Adipocyte (in vitro differentiated cells): ENCODE data around the gene ARMH3.

Experiments used
- DNase-seq: peaks from one replicate; pipeline ENCODE4 v3.0.0-alpha.2; 2015; ENCODE audit warnings: low read depth
- H3K27me3 ChIP-seq: replicated peaks from 2 replicates; pipeline ENCODE4 v1.7.0; 2013; ENCODE audit warnings: mild to moderate bottlenecking, low read length, moderate library complexity; ENCODE audit not compliant: control insufficient read depth, insufficient read depth
- H3K36me3 ChIP-seq: 2 replicates; pipeline ENCODE4 v1.7.0; 2013; ENCODE audit warnings: low read length, mild to moderate bottlenecking, moderate library complexity; ENCODE audit not compliant: control insufficient read depth, insufficient read depth, severe bottlenecking
- H3K4me1 ChIP-seq: 2 replicates; pipeline ENCODE4 v1.7.0; 2013; ENCODE audit warnings: mild to moderate bottlenecking, low read length, moderate library complexity; ENCODE audit not compliant: control insufficient read depth, insufficient read depth
- H3K4me3 ChIP-seq: 2 replicates; pipeline ENCODE4 v1.7.0; 2013; ENCODE audit warnings: mild to moderate bottlenecking, low read length, moderate library complexity
- H3K9ac ChIP-seq: 2 replicates; pipeline ENCODE4 v1.7.0; 2013; ENCODE audit warnings: mild to moderate bottlenecking, low read length, moderate library complexity
- H3K9me3 ChIP-seq: 2 replicates; pipeline ENCODE4 v1.7.0; 2013; ENCODE audit warnings: mild to moderate bottlenecking, low read length, moderate library complexity; ENCODE audit not compliant: control insufficient read depth

The ARMH3 gene

GRCh38 chr10:101960879-101961395, 95.0 kb downstream of the ARMH3 start:
- Histone ChIP-seq H3K27me3 (no peaks in the 10 kb centered on the region), H3K9me3 (no peaks in the 10 kb centered on the region), H3K9ac (no peak overlapping the region), H3K4me1 (peaks cover 24% of the 10 kb centered on the region), H3K36me3 (peaks cover 13% of the 10 kb centered on the region), H3K4me3 (no peak overlapping the region)
- DNase-seq = no peak

GRCh38 chr10:101959346-101959916, 96.5 kb downstream of the ARMH3 start:
- Histone ChIP-seq H3K4me3 (no peak overlapping the region), H3K9ac (no peak overlapping the region), H3K36me3 (peaks cover 25% of the 10 kb centered on the region), H3K27me3 (no peaks in the 10 kb centered on the region), H3K4me1 (peaks cover 17% of the 10 kb centered on the region), H3K9me3 (no peaks in the 10 kb centered on the region)
- no peak for DNase-seq

- Histone ChIP-seq H3K4me3 (no peak overlapping the region), H3K4me1 (peaks cover 17% of the 10 kb centered on the region), H3K9me3 (no peaks in the 10 kb centered on the region), H3K27me3 (no peaks in the 10 kb centered on the region), H3K9ac (no peak overlapping the region), H3K36me3 (peaks cover 33% of the 10 kb centered on the region)
- no peak for DNase-seq
Observed at GRCh38 chr10:101958691-101959090, 97.3 kb downstream of the ARMH3 start.

- peaks cover 10% of the 10 kb centered on the region for H3K4me1 ChIP-seq
- H3K27me3 ChIP-seq = no peaks in the 10 kb centered on the region
- no peak overlapping the region for H3K9ac ChIP-seq
- peaks cover 42% of the 10 kb centered on the region for H3K36me3 ChIP-seq
- no peak for DNase-seq
- H3K9me3 ChIP-seq = no peaks in the 10 kb centered on the region
- H3K4me3 ChIP-seq = no peak overlapping the region
Observed at GRCh38 chr10:101956898-101957297, 99.1 kb downstream of the ARMH3 start.

GRCh38 chr10:101956117-101956516, 99.9 kb downstream of the ARMH3 start:
- H3K36me3 ChIP-seq = peaks cover 46% of the 10 kb centered on the region
- no peak overlapping the region for H3K9ac ChIP-seq
- peak; percentile 33 for DNase-seq
- peaks cover 2% of the 10 kb centered on the region for H3K4me1 ChIP-seq
- no peaks in the 10 kb centered on the region for H3K9me3 ChIP-seq
- no peak overlapping the region for H3K4me3 ChIP-seq
- no peaks in the 10 kb centered on the region for H3K27me3 ChIP-seq

GRCh38 chr10:101952191-101952590, 103.8 kb downstream of the ARMH3 start:
- Histone ChIP-seq H3K4me3 (no peak overlapping the region), H3K9ac (no peak overlapping the region), H3K9me3 (peaks cover 6% of the 10 kb centered on the region), H3K27me3 (no peaks in the 10 kb centered on the region), H3K4me1 (peaks cover 6% of the 10 kb centered on the region), H3K36me3 (peaks cover 52% of the 10 kb centered on the region)
- DNase-seq = no peak

GRCh38 chr10:101950213-101950612, 105.8 kb downstream of the ARMH3 start:
- no peak overlapping the region for H3K9ac ChIP-seq
- H3K4me1 ChIP-seq = peaks cover 6% of the 10 kb centered on the region
- peaks cover 36% of the 10 kb centered on the region for H3K36me3 ChIP-seq
- peaks cover 6% of the 10 kb centered on the region for H3K9me3 ChIP-seq
- H3K27me3 ChIP-seq = no peaks in the 10 kb centered on the region
- H3K4me3 ChIP-seq = no peak overlapping the region
- DNase-seq = no peak

- peak; percentile 59 for DNase-seq
- H3K36me3 ChIP-seq = no peaks in the 10 kb centered on the region
- no peaks in the 10 kb centered on the region for H3K27me3 ChIP-seq
- H3K9me3 ChIP-seq = no peaks in the 10 kb centered on the region
- peaks cover 55% of the 10 kb centered on the region for H3K4me1 ChIP-seq
- no peak overlapping the region for H3K4me3 ChIP-seq
- no peak overlapping the region for H3K9ac ChIP-seq
Observed at GRCh38 chr10:101941871-101942270, 114.1 kb downstream of the ARMH3 start.

- no peaks in the 10 kb centered on the region for H3K27me3 ChIP-seq
- no peak overlapping the region for H3K4me3 ChIP-seq
- H3K9ac ChIP-seq = no peak overlapping the region
- H3K36me3 ChIP-seq = no peaks in the 10 kb centered on the region
- peaks cover 55% of the 10 kb centered on the region for H3K4me1 ChIP-seq
- DNase-seq = no peak
- no peaks in the 10 kb centered on the region for H3K9me3 ChIP-seq
Observed at GRCh38 chr10:101940916-101941315, 115.1 kb downstream of the ARMH3 start.

- H3K27me3 ChIP-seq = no peaks in the 10 kb centered on the region
- DNase-seq = peak; percentile 28
- peak overlapping the region; percentile 46 for H3K4me3 ChIP-seq
- H3K4me1 ChIP-seq = peaks cover 57% of the 10 kb centered on the region
- H3K9me3 ChIP-seq = no peaks in the 10 kb centered on the region
- H3K36me3 ChIP-seq = no peaks in the 10 kb centered on the region
- peak overlapping the region; percentile 25 for H3K9ac ChIP-seq
Observed at GRCh38 chr10:101939729-101940128, 116.2 kb downstream of the ARMH3 start.

- Histone ChIP-seq H3K27me3 (no peaks in the 10 kb centered on the region), H3K4me1 (peaks cover 61% of the 10 kb centered on the region), H3K36me3 (no peaks in the 10 kb centered on the region), H3K9me3 (no peaks in the 10 kb centered on the region), H3K4me3 (peak overlapping the region; percentile 46), H3K9ac (peak overlapping the region; percentile 50)
- peak; percentile 93 for DNase-seq
Observed at GRCh38 chr10:101939008-101939648, 116.8 kb downstream of the ARMH3 start.
